Activated effector memory CD4-positive, alpha-beta T cell treated with Interleukin-2 at 50 U/mL for 16 hours (primary cell): ENCODE results near the gene ADAP1.

Source experiments
- DNase-seq: peaks from one replicate; pipeline ENCODE4 v3.0.0-alpha.2; 2020

ADAP1 gene

DNA sequence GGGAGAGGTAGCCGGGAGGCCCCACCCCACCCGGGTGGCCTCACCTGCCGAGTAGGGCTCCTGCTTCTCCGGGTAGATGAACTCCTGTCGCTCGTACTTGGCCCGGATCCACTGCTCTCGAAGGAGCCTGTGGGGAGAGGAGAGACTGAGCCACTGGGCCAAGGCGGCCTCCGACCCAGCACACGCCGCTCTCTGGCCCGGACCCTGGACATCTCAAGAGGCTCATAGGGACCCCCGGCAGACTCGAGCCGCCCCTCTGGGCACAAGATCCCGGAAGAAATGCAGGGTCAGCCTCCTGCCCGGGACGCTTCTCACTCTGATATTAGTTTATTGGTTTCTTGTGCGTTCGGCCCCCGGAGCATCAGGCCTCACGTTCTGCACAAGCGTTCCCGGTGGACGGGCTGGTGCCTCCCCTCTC lies 34.5 kb downstream of the ADAP1 start:
- no peak for DNase-seq

DNA sequence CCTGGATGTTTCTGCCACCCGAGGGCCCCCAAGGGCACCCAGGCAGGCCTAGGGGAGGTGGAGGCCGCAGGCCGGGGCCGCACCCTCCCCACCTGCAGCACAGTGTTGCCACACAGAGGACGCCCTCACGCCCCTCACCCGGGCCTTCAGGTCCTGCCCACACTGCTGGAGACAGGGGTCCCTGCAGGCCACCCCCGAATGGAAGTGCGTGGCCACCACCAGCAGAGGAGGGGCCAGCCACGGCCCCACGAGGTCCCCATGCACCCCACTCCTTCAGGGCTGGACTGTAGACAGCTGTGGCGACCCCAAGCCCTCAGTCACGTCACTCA lies 35.4 kb downstream of the ADAP1 start:
- DNase-seq: no peak

- no peak for DNase-seq
These were observed 35.9 kb downstream of the ADAP1 start for GRCh38 chr7:918441-919113.

DNA sequence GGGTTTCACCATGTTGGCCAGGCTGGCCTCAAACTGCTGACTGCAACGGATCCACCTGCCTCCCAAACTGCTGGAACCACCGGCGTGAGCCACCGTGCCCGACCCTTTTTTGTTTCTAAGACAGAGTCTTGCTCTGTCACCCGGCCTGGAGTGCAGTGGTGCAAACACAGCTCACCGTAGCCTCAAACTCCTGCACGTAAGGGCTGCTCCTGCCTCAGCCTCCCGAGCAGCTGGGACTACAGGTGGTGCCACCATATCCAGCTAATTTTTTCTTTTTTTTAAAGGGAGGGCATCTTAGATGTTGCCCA lies 36.4 kb downstream of the ADAP1 start:
- no peak for DNase-seq

GRCh38 chr7:917255-918117 lies 37.0 kb downstream of the ADAP1 start:
- no peak for DNase-seq

GRCh38 chr7:916291-916941 lies 38.1 kb downstream of the ADAP1 start:
- no peak for DNase-seq

DNA sequence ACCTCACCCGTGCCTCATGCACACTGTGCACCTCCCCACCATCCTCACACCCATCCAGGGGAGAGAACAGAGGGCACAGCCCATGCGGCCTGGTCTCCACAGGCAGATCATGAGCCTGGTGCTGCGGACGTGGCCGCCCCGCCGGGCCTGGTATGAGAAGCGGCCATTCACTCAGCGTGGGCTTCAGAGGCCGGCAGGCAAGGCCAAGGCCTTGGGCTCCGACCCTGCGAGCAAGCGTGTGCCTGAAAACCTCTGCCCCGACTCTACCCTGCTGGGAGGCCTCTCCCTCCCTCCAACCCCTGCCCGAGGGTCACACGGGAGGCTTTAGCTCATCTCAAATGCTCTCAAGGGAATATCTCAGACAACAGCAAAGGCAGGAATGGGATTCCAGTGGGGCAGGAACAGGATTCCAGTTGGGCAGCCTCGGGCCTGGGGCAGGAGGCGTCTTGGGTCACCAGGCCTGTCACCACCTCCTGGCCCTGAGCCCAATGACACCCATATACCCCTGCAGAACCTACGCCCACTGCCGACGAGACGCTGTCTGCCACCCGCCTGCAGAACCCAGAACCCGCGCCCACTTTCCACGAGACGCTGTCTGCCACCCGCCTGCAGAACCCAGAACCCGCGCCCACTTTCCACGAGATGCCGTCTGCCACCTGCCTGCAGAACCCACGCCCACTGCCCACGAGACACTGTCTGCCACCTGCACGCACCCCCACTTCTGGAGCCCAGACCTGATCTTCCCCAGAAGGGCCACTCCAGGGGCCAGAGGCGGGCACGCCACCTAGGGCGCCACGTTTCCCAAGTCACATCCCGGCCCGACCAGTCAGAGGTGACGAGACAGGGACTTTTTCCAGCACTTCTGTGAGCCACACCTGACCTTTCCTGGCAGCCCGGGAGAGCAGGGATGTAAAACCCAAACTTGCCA lies 38.9 kb downstream of the ADAP1 start:
- no peak for DNase-seq

GRCh38 chr7:914521-915194 lies 39.8 kb downstream of the ADAP1 start:
- DNase-seq: no peak

DNA sequence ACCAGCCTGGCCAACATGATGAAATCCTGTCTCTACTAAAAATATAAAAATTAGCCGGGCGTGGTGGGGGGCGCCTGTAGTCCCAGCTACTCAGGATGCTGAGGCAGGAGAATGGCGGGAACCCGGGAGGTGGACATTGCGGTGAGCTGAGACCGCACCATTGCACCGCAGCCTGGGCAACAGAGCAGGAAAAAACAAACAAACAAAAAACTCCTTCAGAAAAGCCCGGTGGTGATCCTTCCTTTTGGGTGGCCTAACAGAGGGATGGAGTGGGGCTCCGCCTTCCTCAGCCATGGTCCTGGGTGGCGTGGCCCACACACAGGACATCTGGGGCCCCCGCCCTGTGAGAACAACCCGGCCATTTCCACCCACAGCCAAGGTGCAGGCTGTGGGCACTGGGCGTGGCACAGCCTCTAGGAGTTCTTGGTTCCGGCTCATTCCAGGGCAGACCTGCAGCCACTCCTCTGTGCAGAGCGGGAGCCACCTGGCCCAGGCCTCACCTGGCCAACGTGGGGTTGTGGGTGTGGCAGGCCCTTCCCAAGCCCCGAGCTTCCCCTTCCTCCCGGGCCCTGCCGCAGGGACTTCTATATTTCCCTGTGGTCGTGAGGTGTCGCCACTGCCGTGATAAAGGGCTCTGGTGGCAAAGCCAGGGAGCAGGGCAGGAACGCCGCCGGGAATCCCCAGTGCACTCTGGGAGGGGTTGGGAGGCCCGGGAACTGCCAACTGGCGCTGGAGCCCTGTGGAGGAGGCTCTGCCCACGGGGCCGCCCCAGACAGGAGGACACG lies 40.6 kb downstream of the ADAP1 start:
- no peak for DNase-seq

DNA sequence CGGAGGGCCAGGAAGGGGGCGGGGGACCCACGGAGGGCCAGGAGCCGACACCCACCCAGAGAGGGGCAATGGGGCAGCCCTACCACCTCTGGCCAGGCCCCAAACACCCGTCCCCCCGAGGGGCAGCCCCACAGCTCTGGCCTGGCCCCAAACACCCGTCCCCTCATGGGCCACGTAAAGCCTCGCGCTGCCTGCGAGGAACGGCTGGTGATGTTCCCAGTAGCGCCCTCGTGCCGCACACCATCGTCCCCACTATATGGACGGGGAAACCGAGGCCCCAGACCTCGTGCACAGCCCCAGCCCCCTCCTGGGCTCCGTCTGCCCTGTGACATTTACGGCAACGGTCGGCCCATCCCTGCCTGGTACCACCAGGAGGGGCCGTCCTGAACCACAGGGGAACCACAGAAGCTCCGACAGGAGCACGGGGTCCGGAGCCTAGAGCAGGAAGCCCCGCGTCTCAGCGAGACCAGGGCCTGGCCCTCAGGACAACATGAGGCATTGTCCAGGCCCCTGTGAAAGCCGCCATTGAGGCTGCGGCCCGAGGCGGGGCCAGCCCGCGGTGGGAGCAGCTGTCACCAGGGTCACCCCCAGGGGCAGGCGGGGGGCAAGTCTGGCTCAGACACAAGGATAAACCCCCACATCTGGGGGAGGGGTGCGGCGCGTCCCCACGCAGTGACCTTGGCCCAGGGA lies 42.5 kb downstream of the ADAP1 start:
- no peak for DNase-seq

DNA sequence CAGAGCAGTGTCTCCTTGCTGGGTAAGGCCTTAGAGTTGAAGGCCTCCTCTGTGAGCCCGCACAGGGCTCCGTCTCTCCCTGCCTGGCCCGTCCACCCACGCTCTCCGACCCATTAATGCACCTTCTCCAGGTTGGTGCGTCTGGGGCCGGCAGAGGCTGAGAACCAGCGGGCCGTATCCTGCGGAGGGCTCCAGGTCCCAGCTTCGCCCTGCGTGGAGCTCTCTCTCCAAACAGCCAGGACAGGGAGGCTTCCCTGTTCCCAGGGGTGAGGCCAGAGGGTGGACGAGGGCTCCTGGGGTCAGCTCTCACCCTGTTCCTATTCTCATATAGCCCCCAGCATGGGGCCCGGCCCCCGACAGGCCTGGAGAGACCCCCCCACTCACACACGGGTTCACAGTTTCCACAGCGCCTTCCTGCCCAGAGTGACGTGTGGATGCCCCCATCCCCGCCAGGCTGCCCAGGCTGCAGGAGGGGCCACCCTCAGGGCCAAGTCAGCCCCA lies 43.5 kb downstream of the ADAP1 start:
- no peak for DNase-seq

GRCh38 chr7:910441-910861 lies 44.0 kb downstream of the ADAP1 start:
- no peak for DNase-seq

GRCh38 chr7:909358-910329 lies 44.8 kb downstream of the ADAP1 start:
- peak; percentile 7 for DNase-seq

DNA sequence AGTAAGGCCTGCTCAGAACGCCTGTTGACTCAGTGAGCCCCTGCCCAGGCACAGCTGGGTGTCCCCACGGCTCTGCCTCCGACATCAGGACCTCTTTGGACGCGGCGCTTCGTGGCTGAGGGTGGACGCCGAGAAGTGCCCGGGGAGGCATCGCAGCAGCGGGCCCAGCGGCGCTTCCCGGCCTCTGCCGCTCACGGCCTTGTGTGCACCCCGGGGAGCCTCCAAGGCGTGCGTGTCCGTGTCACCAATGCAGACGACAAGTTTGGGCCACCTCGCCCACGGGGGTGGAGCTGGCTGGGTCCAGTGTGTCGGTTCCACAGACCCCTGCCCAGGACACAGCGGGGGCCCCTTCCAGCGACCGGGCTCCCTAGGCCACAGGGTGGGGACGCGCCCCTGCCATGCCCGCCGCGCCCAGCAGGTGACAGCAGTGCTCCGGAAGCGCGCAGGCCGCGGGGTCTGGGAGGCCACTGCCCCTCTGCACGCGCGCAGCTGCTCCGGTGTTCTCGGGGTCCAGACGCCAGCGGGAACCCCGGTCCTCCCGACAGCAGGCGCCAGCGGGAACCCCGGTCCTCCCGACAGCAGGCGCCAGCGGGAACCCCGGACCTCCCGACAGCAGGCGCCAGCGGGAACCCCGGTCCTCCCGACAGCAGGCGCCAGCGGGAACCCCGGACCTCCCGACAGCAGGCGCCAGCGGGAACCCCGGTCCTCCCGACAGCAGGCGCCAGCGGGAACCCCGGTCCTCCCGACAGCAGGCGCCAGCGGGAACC lies 45.7 kb downstream of the ADAP1 start:
- DNase-seq: peak; percentile 58

DNA sequence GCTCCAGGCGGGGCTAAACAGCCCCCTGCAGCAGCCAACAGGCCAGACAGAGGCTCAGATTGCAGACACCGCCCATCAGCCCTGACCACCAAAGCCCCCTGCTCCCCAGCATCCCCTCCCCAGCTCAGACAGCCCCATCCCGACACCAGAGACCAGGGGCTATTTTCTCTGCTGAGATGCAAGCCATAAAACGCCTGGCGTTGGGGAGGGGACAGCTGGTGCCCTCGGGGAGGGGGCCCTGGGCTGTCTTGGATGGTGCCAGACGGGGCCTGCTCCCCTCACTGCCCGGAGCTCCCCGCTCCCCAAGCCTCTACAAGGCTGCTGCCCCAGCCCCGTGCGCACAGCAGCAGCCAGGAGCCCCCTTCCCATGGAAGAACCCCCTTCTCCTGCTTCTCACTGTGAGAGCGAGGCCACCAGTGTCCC lies 46.3 kb downstream of the ADAP1 start:
- no peak for DNase-seq

DNA sequence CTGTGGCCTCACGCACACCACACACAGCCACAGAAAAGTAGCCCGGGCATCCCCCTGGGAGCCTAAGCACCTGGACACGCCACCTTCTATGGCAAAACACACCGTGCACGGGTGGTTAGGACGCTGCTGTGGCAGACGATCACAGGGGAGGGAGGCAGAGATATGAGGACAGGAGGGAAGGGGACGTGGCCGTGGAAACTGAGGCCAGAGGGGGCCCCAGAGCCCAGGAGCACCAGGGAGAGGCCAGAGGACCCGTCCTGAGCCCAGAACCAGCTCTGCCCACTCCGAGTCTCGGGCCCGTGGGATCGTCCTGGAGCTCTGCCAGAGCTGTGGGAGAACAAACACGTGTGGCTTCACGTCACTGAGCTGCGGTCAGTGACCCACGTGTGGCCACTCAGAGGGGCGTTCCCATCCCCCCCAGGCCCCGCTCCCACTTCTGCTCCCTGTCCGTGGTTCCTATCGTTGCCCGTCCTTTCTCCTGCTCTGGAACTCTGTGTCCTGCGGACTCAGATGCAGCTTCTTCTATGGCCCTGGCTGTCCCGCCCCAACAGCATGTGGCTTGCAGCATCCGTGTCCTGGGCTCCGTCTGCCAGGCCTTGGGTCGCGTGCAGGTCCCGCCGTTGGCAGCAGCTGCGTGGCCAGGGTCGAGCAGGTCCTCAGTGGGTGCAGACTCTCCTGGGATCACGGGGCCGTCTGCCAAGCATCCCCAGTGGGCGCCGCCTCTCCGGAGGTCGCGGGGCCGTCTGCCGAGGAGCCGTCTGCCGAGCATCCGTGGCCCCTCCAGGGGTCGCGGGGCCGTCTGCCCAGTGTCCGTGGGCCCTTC lies 47.1 kb downstream of the ADAP1 start:
- no peak for DNase-seq

- DNase-seq: no peak
These were observed 47.7 kb downstream of the ADAP1 start for GRCh38 chr7:906776-907157.

DNA sequence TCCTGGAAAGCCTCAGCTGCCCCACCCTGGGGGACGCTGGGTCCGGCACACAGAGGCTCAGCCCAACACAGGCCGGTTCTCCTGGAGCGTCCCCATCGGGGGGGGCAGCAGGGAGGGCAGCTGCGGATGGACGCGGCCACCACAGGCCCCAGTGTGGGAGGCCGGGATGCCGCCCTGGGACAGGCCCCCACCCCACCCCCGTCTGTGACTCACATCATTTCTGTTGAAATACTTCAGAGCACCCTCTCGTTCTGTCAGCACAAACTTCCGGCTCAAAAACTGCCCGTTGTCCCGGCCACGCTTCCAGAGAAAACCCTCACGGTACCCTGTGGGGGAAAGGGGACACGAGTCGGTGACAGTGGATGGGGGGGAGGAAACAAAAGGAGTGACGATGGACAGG lies 49.6 kb downstream of the ADAP1 start:
- DNase-seq: no peak
